Measurements from ENCODE around the gene SUV39H2.
"Not testable (repeated sequence)": the region's sequence is repeated elsewhere in the genome, so short reads cannot be mapped to it uniquely, and the experiment has no call there.

SUV39H2 gene, protein sequence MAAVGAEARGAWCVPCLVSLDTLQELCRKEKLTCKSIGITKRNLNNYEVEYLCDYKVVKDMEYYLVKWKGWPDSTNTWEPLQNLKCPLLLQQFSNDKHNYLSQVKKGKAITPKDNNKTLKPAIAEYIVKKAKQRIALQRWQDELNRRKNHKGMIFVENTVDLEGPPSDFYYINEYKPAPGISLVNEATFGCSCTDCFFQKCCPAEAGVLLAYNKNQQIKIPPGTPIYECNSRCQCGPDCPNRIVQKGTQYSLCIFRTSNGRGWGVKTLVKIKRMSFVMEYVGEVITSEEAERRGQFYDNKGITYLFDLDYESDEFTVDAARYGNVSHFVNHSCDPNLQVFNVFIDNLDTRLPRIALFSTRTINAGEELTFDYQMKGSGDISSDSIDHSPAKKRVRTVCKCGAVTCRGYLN

DNA sequence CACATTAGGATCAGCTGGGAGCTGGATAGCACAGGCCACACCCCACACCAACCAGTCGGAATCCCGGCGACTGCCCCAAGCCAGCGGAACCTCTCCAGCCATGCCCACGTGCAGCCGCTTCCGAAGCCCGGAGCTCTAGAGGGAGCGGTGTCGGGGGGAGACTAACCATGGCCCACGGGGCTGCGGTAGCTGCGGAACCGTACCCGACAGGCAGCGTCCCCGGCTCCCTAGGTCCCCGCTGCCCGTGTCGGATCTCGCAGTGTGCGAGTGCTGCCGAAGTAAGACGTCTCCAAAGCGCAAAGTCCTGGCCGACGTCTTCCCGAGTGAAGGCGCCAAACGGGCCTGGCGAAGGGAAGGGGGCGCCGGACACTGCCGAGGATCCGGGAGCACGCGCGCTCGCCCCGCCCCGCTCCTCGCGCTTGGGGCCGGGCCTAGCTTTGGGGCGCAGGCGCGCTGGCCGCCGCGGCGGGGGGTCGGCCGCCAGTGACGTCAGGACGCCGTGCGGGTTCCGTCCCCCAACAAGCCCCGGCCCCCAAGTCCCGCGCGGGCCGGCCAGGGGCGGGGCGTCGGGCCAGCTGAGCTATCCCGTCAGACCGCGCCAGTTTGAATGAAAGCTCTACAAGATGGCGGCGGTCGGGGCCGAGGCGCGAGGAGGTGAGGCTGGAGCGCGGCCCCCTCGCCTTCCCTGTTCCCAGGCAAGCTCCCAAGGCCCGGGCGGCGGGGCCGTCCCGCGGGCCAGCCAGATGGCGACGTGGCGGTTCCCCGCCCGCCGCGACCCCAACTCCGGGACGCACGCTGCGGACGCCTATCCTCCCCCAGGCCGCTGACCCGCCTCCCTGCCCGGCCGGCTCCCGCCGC, at the start of gene SUV39H2:
TSS of gene SUV39H2 (plus strand) at position 601 of the 858 bp plus-strand sequence. CDS start at position 624, 23 bp downstream.
- DNase-seq (ENCODE audit: low spot score): peak; percentile 99

DNA sequence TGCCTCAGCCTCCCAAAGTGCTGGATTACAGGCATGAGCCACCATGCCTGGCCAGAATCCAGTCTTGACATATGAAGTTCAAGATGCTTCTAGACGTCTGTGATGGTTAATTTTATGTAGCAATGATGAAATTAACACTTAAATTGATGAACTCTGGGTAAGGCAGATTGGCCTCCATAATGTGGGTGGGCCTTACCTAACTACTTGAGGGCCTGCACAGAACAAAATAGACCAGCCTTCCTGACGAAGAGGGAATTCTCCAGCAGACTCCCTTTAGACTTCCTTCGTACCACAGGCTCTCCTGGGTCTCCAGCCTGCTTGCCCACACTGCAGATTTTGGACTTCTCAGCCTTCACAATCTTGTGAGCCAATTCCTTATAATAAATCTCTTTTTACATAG, 45.6 kb upstream of the SUV39H2 start:
- no peak for DNase-seq (ENCODE audit: low spot score)

DNA sequence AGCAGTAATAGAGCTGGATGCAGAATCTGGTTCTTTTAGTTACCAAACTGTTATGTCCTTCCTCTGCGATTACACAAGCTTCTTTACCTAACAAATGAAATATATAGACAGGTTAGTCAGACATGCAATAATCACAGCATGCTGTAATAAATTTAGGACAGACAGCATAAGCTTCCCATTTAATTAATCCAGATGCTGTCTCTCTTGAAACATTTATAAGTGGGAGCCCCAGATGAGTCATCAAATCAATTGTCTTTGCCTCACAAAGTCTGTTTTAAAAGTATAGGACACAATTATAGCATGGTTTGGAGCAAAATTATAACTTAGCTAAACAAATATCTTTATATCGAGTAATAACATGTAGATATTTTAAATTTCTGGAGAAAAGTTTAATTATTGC, 42.5 kb upstream of the SUV39H2 start:
- no peak for DNase-seq (ENCODE audit: low spot score)

DNA sequence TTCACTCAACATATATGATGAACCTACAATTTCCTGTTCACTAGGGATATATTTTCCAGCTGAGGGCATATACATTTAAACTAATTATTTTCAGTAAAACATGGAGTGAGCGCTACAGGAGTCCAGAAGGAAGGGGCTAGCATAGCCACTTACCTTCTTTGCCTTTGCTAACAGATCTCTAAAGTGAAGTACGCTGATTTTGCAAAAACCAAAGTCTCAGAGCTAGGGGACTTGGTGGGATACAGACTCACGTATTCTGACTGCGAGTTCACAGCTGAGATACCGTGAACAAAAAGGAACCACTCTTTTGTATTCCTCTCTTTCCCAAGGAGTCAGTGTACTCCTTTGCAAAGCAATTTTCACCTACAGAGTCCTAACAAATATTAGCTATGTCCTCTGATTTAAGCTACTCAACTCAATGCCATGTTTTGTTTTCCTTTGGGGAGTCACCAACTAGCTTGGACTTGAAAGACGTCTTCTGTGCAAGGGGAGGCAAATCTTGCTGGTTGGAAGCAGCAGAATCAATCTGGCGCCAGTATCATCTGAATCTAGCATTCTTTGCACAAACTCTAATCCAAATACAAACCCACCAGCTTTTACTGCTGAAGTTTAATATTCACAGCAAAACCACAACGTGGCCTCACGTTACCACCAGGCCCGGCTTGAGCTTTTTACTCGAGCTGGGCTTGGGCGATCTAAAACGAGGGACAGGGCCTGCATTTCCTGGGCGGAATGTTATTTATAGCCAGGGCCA, 41.5 kb upstream of the SUV39H2 start:
- DNase-seq (ENCODE audit: low spot score): no peak

DNA sequence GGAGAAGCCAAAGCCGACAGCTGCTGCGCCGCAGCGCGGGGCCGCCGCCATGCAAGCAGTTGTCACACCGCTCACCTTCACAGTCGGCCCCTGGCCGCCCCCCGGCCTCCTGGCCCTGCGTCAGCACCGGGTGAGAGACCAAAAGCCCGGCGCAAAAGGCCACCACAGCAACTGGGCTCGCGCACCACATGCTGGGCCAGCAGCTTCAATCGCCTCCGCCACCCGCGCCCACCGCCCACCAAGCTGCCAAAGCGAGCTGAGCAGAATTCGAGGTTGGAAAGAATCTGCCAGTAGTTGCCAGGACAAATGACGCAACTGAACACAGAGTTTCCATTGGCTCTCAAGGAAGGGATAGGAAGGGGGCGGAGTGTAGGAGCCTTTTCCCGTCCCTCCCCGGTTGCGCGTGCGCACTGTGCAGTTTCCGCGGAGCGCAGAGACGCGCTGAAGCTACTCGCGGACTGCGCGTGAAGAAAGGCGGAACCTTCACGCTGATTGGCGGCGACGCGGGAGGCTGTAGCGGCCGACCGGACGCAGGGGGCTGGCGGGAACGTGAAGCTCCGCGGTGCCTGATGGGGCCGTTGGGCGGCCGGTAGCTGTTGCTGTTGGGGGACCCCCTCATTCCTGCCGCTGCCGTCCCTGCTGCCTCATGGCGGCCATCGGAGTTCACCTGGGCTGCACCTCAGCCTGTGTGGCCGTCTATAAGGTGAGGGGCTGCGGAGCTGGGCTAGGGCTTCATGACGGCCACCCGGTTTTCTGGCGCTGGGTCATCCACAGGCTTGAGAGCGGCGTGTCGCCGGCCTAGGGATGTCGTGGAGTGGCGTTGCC, 40.7 kb upstream of the SUV39H2 start, which contains the start of the genes CDNF, HSPA14 and MSANTD7:
TSS of gene CDNF (minus strand) at position 281 of the 825 bp plus-strand sequence. CDS start at position 190, 91 bp downstream.
TSS of gene HSPA14 (plus strand) at position 550 of the 825 bp plus-strand sequence. CDS start at position 647, 97 bp downstream.
TSS of gene MSANTD7 (plus strand) at position 550 of the 825 bp plus-strand sequence. CDS start 3,979 bp downstream, outside the sequence.
- peak; percentile 99 for DNase-seq (ENCODE audit: low spot score)

DNA sequence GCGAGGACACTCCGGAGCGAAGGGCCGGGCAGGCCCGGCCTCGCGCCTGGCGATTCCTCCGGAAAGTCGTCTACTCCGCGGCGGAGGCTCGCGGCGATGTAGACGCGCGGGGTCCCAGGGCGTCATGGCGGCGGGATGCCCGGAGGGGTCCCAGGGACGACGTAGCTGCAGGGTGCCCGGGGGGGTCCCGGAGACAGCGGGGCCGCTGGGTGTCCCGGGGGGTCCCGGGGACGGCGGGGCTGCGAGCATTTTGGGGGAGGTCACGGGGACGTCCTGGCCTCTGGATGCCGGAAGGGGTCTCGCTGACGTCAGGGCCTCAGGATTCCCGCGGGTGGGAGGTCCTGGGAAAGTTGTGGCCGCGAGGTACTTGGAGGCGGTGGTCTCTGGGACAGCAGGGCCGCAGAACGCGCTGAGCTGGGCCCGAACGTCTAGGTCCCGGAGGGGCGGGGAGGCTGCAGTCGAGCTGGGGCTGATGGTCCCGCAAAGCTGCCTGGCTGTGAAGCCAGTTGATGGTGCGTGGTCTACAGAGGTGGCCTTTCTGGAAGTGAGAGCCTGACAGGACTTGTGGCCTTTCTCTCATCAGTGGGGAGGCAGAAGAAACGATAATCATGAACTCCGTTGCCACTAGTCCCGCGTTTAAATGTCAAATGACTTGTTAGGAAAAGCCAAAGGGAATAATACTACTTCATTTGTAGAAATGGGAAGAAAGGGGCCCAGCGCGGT, 39.9 kb upstream of the SUV39H2 start:
- peak; percentile 57 for DNase-seq (ENCODE audit: low spot score)

DNA sequence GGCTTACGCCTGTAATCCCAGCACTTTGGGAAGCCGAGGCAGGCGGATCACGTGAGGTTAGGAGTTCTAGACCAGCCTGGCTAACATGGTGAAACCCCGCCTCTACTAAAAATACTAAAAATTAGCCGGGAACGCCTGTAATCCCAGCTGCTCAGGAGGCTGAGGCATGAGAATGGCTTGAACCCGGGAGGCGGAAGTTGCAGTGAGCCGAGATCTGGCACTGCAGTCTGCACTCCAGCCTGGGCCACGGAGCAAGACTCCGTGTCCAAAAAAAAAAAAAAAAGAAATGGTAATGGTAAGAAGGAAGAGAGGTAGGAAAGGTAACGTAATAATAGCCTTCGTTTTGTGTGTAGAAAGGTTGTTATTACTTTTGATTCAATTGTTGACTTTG, 39.4 kb upstream of the SUV39H2 start:
- DNase-seq (ENCODE audit: low spot score): no peak

DNA sequence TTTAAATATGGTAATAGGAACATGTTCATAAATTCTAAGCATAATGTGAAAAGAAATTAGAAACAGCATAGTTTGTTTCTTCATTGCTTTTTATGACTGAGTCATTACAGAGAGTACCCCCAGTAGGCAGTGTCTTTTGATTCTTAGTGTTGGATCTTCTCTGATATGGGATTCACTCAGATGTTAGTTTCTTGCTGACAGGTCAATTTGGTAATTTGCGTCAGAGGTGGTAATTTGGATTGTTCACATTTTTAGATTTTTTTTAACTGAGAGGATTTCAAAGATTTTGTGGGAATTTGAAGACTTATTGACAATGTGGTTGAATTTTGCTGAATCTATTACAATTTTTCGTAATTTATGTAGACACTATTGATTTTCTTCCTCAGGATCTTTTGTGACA, 38.5 kb upstream of the SUV39H2 start:
- no peak for DNase-seq (ENCODE audit: low spot score)

DNA sequence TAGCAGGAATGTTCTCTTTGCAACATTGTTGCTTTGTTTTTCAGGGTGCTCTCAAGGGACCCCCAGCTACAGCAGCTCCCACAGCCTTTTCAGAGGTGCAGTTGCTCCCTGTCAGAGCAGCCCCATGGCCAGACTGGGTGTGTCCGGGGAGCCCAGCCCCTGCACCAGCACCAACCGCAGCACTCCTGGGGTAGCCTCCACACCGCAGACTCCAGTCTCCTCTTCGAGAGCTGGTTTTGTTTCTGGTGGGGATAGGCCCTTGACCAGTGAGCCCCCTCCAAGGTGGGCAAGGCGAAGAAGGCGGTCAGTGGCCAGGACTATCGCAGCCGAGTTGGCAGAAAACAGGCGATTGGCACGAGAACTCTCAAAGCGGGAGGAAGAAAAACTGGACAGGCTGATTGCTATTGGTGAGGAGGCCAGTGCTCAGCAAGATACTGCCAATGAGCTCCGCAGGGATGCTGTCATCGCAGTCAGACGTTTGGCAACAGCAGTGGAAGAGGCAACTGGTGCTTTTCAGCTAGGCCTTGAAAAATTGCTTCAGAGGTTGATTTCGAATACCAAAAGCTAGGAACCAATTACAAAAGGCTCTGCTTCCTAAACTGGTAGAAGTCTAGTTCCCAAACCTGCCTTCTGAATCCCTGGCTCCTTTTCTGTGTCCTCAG, 35.2 kb upstream of the SUV39H2 start:
- DNase-seq (ENCODE audit: low spot score): no peak

DNA sequence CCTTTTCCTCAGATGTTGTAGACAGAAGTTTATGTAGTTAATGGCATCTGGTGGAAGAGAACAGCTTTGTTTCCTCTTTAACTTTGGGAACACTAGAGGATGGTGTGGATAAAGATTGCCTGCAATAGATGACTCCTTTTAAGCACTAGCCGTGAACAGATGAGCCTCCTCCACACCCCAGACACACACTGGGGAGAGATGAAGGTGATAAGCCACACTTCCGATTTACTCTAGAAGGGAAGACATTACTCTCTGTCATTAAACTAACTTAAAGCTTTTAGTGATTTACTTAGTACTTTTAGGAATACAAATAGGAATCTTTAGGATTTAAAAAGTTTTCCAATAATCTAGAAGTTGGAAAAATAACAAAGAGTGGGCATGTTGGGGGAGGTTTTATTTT, 33.7 kb upstream of the SUV39H2 start:
- DNase-seq (ENCODE audit: low spot score): no peak

DNA sequence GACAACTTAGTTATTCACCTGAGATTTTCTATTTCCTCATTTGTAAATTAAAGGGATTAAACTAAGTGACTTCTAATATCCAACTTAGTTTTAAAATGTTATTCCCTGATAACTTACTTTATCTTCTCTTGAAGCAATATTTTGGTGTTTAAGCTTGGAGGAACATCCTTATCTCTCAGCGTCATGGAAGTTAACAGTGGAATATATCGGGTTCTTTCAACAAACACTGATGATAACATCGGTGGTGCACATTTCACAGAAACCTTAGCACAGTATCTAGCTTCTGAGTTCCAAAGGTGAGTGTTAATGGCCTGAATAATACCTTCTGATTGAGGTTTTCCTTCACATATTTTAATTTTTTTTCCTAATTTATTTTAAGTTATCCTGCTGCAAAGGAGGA, 26.4 kb upstream of the SUV39H2 start:
- DNase-seq (ENCODE audit: low spot score): no peak

DNA sequence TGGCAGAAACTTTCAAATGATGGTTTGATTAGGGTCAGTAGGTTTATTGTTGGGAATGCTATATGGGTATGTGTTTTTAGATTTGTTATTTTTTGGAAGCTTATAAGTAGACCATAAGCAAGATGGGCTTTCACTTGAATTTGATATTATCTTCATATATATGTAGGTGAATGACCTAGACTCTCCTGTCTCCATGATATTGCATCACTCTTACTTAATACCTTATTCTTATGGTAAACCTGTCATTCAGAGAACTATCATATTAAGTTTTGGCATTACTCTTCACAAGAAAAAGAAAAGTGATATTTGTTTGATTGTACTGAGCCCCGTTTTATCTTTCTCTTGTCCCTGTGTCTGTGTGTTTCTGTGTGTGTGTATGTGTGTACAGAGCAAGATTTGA, 23.2 kb upstream of the SUV39H2 start:
- no peak for DNase-seq (ENCODE audit: low spot score)

DNA sequence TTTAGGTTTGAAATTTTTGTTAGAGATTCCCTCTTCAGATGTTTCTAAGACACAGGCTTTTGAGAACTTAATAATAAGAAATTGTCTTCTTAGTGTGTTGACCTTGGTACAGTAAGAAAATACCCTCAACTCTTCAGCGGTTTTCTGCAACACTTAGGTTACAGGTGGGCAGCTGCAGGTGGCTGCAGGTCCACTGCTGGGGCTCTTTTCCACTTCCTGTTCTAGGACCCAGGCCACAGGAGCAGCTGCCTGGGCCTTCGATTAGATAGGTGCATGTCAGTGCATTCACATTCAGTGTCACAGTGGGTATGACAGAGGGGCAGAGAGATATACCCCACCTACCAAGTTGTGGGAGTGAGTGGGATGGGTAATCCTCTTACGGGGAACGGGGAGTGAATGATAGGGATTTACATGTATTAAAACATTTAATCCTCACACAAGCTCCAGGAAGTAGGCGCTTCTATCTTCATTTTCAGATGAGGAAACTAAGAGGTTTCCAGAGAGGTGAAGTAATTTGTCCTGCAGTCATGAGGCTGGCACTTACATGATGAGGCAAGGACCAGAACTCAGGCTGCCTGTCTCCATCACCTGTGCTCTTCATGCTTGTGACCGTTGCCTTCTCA, 20.2 kb upstream of the SUV39H2 start:
- no peak for DNase-seq (ENCODE audit: low spot score)

DNA sequence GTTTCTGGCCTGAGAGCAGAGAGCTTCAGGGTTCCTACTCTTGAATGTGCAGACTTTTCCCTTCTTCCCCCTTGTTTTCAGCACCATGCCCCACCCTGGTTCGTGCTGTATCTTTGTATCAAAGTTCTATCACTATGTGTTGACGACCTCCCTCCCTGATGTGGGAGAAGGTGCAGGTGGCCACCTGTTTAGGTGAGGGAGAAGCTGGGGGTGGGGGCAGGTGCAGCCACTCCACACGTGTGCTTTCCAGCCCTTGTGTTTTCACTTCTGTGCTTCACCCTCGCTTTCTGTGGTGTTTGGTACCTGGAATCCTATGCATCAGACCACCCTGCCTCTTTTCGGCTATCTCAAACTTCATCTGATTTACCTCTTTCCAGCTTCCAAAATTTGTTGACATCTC, 19.6 kb upstream of the SUV39H2 start:
- no peak for DNase-seq (ENCODE audit: low spot score)

DNA sequence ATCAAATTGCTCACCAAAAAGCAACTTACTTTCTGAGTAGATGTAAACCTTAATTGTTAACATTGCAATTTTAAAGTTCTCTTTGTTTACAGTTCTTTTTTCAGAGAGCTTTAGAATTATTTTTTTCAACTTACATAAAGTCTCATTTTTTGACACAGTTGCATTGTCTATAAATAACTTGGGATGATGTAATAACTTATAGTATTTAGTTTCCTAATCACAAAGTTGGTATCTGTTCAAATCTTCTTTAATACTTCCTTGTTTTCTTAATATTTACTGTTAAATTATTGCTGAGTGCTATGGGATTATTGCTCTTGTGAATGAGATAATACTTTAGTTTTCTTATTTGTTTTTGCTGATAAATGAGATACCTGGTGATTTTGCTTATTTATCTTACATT, 18.9 kb upstream of the SUV39H2 start:
- no peak for DNase-seq (ENCODE audit: low spot score)

DNA sequence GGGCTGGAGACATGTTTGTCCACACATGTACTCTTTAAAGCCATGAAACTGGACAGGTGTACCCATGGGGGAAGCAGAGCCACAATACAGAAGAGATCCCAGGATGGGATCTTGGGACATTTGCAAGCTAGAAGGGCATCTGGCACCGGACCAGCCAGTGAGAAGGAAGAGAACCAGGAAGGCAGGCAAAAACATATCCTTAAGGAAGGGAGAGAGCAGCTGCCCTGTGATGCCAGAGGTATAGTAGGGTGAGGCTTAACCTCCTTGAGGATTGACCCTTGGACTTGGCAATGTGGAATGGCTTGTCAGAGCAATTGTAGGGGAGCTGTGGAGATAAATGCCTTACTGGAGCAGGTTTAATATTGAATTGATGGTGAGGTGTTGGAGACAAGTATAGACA, 17.9 kb upstream of the SUV39H2 start:
- no peak for DNase-seq (ENCODE audit: low spot score)

DNA sequence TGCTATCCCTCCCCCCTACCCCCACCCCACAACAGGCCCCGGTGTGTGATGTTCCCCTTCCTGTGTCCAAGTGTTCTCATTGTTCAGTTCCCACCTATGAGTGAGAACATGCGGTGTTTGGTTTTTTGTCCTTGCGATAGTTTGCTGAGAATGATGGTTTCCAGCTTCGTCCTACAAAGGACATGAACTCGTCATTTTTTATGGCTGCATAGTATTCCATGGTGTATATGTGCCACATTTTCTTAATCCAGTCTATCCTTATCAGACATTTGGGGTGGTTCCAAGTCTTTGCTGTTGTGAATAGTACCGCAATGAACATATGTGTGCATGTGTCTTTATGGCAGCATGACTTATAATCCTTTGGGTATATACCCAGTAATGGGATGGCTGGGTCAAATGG, 14.2 kb upstream of the SUV39H2 start:
- not testable (repeated sequence) for DNase-seq (ENCODE audit: low spot score)

DNA sequence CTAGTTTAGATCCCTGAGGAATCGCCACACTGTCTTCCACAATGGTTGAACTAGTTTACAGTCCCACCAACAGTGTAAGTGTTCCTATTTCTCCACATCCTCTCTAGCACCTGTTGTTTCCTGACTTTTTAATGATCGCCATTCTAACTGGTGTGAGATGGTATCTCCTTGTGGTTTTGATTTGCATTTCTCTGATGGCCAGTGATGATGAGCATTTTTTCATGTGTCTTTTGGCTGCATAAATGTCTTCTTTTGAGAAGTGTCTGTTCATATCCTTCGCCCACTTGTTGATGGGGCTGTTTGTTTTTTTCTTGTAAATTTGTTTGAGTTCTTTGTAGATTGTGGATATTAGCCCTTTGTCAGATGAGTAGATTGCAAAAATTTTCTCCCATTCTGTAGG, 13.8 kb upstream of the SUV39H2 start:
- DNase-seq (ENCODE audit: low spot score): not testable (repeated sequence)

DNA sequence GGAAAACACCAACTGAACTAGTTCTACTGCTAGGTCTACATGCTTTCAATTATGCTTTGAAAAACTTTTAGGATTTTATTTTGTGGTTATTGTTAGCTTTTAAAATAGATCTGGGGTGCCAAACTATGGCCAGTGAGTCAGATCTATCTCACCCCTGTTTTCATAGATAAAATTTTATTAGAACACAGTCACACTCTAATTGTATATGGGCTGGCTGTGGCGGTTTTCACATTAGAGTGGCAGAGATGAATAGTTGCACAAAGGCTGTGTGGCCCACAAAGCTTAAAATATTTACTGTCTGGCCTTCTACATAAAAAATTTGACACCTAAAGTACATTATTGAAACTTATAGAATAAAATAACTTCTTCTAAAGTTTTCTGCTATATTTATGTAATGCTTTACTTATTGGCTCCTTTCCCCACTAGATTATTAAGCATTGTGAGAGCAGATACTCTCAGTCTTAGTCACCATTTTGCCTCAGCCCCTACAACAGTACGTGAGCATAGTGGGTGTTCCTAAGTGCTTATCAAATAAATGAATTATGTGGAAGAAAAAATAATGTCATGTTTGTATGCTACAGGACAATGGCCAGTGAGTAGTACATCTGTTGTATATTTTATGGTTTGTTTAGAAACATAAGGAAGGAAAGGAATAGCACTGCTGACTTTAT, 5.4 kb upstream of the SUV39H2 start:
- no peak for DNase-seq (ENCODE audit: low spot score)

Measured in germinal center (tissue), 1 donor.